ENCODE data around the gene PLCL1.

PLCL1 gene

DNA sequence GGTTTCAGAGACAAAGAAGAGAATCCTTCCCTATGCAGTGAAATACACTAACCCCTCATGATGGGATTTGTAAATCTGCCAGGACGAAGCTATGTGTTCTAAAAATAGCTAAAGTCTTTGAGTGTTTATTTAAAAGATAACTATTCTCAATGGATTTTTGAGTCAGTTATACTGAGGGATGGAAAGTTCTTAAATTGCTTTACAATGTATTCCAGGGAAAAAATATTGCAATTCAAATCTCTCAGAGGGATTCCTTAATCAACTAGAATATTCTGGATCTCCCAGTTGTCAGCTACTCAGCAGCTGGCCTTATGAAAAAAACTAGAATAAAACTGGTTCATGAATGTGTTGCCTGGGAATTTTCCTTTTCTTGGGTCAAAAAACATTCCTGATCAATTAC lies 312.4 kb downstream of the PLCL1 start:
- TF ChIP-seq, protein P1, sequence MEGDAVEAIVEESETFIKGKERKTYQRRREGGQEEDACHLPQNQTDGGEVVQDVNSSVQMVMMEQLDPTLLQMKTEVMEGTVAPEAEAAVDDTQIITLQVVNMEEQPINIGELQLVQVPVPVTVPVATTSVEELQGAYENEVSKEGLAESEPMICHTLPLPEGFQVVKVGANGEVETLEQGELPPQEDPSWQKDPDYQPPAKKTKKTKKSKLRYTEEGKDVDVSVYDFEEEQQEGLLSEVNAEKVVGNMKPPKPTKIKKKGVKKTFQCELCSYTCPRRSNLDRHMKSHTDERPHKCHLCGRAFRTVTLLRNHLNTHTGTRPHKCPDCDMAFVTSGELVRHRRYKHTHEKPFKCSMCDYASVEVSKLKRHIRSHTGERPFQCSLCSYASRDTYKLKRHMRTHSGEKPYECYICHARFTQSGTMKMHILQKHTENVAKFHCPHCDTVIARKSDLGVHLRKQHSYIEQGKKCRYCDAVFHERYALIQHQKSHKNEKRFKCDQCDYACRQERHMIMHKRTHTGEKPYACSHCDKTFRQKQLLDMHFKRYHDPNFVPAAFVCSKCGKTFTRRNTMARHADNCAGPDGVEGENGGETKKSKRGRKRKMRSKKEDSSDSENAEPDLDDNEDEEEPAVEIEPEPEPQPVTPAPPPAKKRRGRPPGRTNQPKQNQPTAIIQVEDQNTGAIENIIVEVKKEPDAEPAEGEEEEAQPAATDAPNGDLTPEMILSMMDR (conservative IDR thresholded peaks at IDR 0.05; ENCODE audit: low read depth, low read length) = no peak
- no peak overlapping the region for H3K4me3 ChIP-seq (ENCODE audit: low read depth, low read length)
- peak; percentile 44 for DNase-seq (ENCODE audit: low read depth)

DNA sequence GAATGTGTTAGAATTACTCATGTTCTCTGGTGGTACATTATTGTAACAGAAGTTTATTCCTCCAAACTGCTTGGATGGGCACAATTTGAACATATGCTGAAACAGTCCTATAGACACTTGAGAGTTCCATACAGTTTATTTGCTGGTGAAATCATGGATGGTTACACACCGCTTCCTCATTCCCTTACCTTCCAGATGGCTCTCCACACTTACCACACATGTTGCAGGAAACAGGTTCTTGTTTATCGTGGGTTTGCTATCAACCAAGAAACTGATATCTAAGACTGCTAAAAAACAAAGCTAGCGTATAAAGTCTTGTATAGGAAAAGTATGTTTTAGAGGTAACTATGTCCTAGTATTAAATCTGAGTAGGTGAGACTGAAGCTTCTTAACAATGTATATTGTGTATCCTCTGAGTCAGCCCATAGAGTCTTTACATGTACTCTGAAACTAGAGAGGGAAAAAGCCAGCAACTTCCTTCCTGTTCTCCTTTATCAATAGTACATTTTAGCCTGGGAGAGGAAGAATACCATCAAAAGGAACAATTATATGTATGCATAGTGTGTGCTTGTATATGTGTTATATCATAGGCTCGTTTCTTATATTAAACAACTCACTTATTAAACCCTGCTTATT lies 313.1 kb downstream of the PLCL1 start:
- no peak for DNase-seq (ENCODE audit: low read depth)
- TF ChIP-seq, protein P1 (conservative IDR thresholded peaks at IDR 0.05; ENCODE audit: low read depth, low read length) = no peak

DNA sequence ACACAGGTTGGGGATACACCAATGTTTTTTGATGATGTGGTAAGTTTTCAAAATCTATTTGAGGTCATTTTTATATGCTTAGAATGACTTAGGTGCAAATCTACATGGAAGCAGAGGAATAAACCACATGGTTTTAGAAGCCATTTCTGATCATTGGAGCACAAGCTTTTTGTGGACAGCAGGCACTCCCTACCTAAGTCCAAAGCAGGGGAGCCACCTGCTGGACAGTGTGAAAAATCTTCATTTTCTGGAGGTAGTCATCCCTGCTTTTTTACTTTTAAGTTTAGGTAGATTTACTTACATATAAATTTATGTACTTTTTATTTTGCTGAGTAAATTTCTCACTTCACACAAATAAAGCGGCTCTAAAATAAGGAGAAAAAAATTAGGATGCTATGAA lies 323.2 kb downstream of the PLCL1 start:
- peak; percentile 87 for DNase-seq (ENCODE audit: low read depth)
- TF ChIP-seq, protein P1 (conservative IDR thresholded peaks at IDR 0.05; ENCODE audit: low read depth, low read length) = peak; percentile 83

More for the DNA sequence above, 313.1 kb downstream of the PLCL1 start:
- no peak overlapping the region for H3K4me3 ChIP-seq (ENCODE audit: low read depth, low read length)

DNA sequence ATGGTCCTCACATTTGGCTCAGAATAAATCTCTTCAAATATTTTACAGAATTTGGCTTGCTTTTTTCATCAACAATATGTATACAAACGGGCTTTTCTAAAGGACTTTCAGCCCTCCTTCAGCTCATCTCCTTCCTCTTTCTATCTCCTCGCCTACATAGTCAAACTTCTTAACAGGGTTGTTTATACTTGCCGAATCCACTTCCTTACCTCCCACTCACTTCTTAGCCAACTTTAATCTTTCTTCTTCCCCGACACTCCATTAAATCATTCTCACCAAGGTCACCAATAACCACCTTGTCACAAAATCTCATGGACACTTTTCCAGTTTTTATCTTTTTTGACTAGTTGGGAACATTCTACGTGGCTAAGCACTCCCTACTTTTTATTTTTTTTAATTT lies 325.2 kb downstream of the PLCL1 start:
- TF ChIP-seq, protein P1 (conservative IDR thresholded peaks at IDR 0.05; ENCODE audit: low read depth, low read length) = no peak
- no peak overlapping the region for H3K4me3 ChIP-seq (ENCODE audit: low read depth, low read length)
- no peak for DNase-seq (ENCODE audit: low read depth)

More for the DNA sequence above, 323.2 kb downstream of the PLCL1 start:
- H3K4me3 ChIP-seq (ENCODE audit: low read depth, low read length) = no peak overlapping the region

DNA sequence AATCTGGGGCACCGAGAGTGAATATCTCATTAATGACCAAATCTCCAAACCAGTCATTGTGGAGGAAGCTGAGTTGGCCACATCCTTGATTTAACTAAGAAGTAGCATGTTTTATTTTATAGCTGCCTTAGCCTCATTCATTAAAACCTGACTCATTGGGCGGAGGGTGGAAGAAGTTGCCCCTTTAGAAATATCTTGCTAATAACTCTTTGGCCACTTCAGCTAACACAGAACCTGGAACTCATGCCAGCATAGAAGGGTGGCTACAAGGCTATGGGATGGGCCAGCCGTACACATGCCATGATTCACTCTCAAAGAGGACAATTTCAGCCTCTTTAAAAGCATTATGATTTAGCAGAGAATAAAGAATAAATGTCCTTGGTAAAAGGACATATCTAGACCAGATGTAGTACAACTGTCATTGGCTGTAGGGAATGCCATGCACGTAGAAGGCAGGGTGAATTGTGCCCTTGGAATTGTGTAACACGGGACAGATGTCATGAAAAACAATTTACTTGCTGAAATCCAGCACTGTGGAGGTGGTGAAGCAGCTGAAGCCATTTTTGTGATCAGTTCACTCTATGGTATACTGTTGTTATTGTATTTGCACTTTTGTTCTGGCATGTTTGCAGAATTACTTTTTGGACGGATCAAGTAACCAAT lies 330.0 kb downstream of the PLCL1 start:
- no peak for DNase-seq (ENCODE audit: low read depth)
- H3K4me3 ChIP-seq (ENCODE audit: low read depth, low read length) = no peak overlapping the region
- TF ChIP-seq, protein P1 (conservative IDR thresholded peaks at IDR 0.05; ENCODE audit: low read depth, low read length) = no peak

DNA sequence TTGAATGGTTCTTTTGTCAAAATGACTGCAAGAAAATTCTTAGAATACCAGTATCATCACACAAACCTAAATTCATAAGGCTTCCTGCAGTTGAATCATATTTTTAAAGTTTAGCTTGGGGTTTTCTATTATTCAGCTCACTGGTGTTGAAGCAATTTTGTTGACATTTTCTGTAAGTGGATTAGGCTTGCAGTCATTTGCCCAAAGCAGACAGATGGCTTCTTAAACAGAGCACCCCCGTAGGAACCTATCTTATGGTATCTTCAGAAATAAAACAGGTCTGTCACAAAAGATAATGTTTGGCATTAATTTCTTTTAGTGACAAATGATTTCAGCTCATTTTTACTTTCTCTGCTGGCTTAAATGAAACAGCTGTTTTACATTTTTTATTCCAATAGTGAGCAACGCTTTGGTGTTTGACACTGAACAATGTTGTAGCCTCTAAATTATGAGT lies 331.1 kb downstream of the PLCL1 start:
- no peak for DNase-seq (ENCODE audit: low read depth)
- TF ChIP-seq, protein P1 (conservative IDR thresholded peaks at IDR 0.05; ENCODE audit: low read depth, low read length) = no peak

DNA sequence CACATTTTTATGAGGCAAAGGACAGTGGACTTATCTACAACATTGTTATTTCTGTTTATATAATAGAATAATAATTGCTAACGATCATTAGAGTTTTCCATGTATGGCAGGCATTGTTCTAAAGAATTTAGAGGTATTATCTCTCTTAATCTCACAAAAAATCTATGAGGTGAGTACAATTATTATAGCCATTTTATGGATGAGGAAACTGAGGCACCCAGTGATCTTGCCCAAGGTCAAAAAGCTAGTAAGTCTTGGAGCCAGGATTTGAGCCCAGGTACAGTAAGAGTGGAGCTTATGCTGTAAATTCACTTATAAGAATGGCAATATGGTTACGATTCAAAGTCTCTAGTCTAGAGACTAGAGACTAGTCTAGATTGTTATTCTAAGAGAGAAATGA lies 331.7 kb downstream of the PLCL1 start:
- TF ChIP-seq, protein P1 (conservative IDR thresholded peaks at IDR 0.05; ENCODE audit: low read depth, low read length) = no peak
- DNase-seq (ENCODE audit: low read depth) = no peak

More for the DNA sequence above, 331.1 kb downstream of the PLCL1 start:
- no peak overlapping the region for H3K4me3 ChIP-seq (ENCODE audit: low read depth, low read length)

More for the DNA sequence above, 331.7 kb downstream of the PLCL1 start:
- no peak overlapping the region for H3K4me3 ChIP-seq (ENCODE audit: low read depth, low read length)
